ENCODE results near the gene MKNK1. TPM values are rescaled to one million over a fixed set of nuclear protein-coding genes. Genes with fewer than 3 reads are reported as not detected.

MKNK1 gene
- total and polyA plus RNA-seq, 2 of the 8 experiments (the other 6 are each of a cell fraction or from before 2014, with no cell fraction given) = 13.9 to 21.5 TPM

GRCh38 chr1:46515576-46515975 lies 88.5 kb downstream of the MKNK1 start (continued):
- TF ChIP-seq EGR1 (IDR thresholded peaks at IDR 0.05; ENCODE audit: borderline replicate concordance, low read depth, low read length) (no peak), JUN (IDR thresholded peaks at IDR 0.05; ENCODE audit: low read depth, low read length) (no peak)

All from H1 (cell line).